SH-SY5Y (cell line): ENCODE results near the gene AGBL1.

Source experiments
- GATA2 ChIP-seq: IDR thresholded peaks from 2 replicates; pipeline ENCODE4 v1.6.1; 2011; ENCODE audit warnings: mild to moderate bottlenecking, low read depth, low read length
- GATA3 ChIP-seq: IDR thresholded peaks from 2 replicates; pipeline ENCODE4 v1.6.1; 2011; ENCODE audit warnings: low read depth, mild to moderate bottlenecking, low read length, moderate library complexity

GRCh38 chr15:87047203-87047965, 967.7 kb downstream of the AGBL1 start:
- TF ChIP-seq GATA3 (no peak), GATA2 (no peak)
